Activated naive CD8-positive, alpha-beta T cell treated with anti-CD3 and anti-CD28 coated beads for 36 hours (primary cell): ENCODE results near the gene P2RX3. TPM values are rescaled to one million over a fixed set of nuclear protein-coding genes. Genes with fewer than 3 reads are reported as not detected.
"Not testable (repeated sequence)": the region's sequence is repeated elsewhere in the genome, so short reads cannot be mapped to it uniquely, and the experiment has no call there.

Experiments
- DNase-seq: peaks from one replicate; pipeline ENCODE4 v3.0.0; 2021
- H3K27ac Mint-ChIP-seq: one replicate; pipeline ENCODE4 v1.8.0; 2022; ENCODE audit warnings: mild to moderate bottlenecking, moderate library complexity, mixed read lengths
- H3K27me3 Mint-ChIP-seq: one replicate; pipeline ENCODE4 v1.8.0; 2022; ENCODE audit warnings: mild to moderate bottlenecking, mixed read lengths
- H3K36me3 Mint-ChIP-seq: one replicate; pipeline ENCODE4 v1.8.0; 2021; ENCODE audit warnings: mild to moderate bottlenecking, mixed read lengths
- H3K4me1 Mint-ChIP-seq: one replicate; pipeline ENCODE4 v1.8.0; 2021; ENCODE audit warnings: mixed read lengths
- H3K4me3 Mint-ChIP-seq: one replicate; pipeline ENCODE4 v1.8.0; 2022; ENCODE audit warnings: mild to moderate bottlenecking, moderate library complexity, mixed read lengths
- H3K9me3 Mint-ChIP-seq: one replicate; pipeline ENCODE4 v1.8.0; 2022; ENCODE audit warnings: mixed read lengths
- total RNA-seq, 2 experiments: library from RNA; stranded (reverse); gene quantifications; one replicate each; pipeline ENCODE4 v1.2.3, GENCODE V29; 2021

The P2RX3 gene
- total RNA-seq, 2 experiments from 2014 or later = not detected

DNA sequence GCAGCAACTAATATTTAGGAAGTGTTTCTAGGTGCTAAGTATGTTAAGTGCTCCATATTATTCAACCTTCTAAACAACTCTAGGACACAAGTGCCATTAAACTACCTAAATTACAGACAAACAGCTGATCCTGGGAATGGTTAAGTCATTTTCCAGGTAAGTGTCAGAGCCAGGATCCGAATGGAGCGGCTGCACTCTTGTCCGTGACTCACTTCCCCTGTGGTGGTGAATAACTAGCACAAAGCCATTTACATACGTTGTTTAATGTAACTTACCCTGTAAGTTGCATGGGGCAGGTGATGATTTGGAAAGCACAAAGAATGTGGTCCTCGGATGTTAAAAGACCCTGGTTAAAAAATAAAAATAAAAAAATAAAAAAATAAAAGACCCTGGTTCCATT lies 61.1 kb downstream of the P2RX3 start:
- Mint-ChIP-seq H3K4me1 (peaks cover 3% of the 10 kb centered on the region), H3K4me3 (no peak overlapping the region), H3K9me3 (no peaks in the 10 kb centered on the region), H3K27ac (no peak overlapping the region), H3K27me3 (no peaks in the 10 kb centered on the region), H3K36me3 (peaks cover 12% of the 10 kb centered on the region)
- no peak for DNase-seq

- Mint-ChIP-seq H3K27ac (no peak overlapping the region), H3K36me3 (peaks cover 19% of the 10 kb centered on the region), H3K9me3 (no peaks in the 10 kb centered on the region), H3K4me3 (no peak overlapping the region), H3K27me3 (no peaks in the 10 kb centered on the region), H3K4me1 (peaks cover 8% of the 10 kb centered on the region)
- DNase-seq = no peak
Observed at GRCh38 chr11:57399972-57400578, 61.9 kb downstream of the P2RX3 start.

GRCh38 chr11:57402188-57403002 lies 64.2 kb downstream of the P2RX3 start:
- H3K9me3 Mint-ChIP-seq = no peaks in the 10 kb centered on the region
- H3K27me3 Mint-ChIP-seq = no peaks in the 10 kb centered on the region
- H3K4me1 Mint-ChIP-seq = peaks cover 30% of the 10 kb centered on the region
- no peak overlapping the region for H3K4me3 Mint-ChIP-seq
- H3K36me3 Mint-ChIP-seq = peaks cover 41% of the 10 kb centered on the region
- no peak for DNase-seq
- H3K27ac Mint-ChIP-seq = no peak overlapping the region

GRCh38 chr11:57403003-57403801 lies 65.0 kb downstream of the P2RX3 start:
- not testable (repeated sequence) for DNase-seq, H3K27ac Mint-ChIP-seq, H3K4me3 Mint-ChIP-seq, H3K9me3 Mint-ChIP-seq, H3K27me3 Mint-ChIP-seq
- Mint-ChIP-seq H3K36me3 (peaks cover 49% of the 10 kb centered on the region), H3K4me1 (peaks cover 38% of the 10 kb centered on the region)

GRCh38 chr11:57403802-57404147 lies 65.6 kb downstream of the P2RX3 start:
- Mint-ChIP-seq H3K4me3 (no peak overlapping the region), H3K4me1 (peaks cover 42% of the 10 kb centered on the region), H3K27ac (no peak overlapping the region), H3K27me3 (no peaks in the 10 kb centered on the region), H3K9me3 (no peaks in the 10 kb centered on the region), H3K36me3 (peaks cover 49% of the 10 kb centered on the region)
- DNase-seq = no peak

DNA sequence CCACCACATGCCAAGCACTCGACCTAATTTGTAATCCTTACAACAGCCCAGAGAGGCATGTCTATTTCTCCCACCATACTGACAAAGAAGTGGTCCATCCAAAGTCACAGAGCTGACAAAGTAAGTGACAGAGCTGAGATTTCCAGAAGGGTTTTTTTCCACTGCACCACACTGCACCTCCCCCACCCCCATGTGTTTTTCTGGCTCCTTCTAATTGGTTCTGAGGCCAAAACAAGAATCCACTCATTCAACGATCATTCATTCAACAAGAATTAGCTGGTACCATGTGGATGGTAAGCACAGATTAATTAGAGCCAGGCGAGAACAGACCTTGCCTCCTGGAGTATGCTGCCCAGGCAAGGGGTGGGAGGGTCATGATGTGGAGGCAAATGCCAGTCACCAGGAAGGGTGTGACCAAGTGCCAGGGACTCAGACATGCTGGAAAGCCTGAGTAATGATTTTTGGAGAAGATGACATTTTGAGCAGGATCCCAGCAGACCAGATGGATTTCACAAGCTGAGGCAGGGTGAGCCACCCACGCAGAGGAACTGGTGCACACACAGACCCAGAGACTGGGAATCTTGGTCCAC lies 67.2 kb downstream of the P2RX3 start:
- peak overlapping the region; percentile 44 for H3K4me3 Mint-ChIP-seq
- no peaks in the 10 kb centered on the region for H3K9me3 Mint-ChIP-seq
- peaks cover 64% of the 10 kb centered on the region for H3K36me3 Mint-ChIP-seq
- no peak for DNase-seq
- peak overlapping the region; percentile 92 for H3K27ac Mint-ChIP-seq
- H3K4me1 Mint-ChIP-seq = peaks cover 56% of the 10 kb centered on the region
- H3K27me3 Mint-ChIP-seq = no peaks in the 10 kb centered on the region

DNA sequence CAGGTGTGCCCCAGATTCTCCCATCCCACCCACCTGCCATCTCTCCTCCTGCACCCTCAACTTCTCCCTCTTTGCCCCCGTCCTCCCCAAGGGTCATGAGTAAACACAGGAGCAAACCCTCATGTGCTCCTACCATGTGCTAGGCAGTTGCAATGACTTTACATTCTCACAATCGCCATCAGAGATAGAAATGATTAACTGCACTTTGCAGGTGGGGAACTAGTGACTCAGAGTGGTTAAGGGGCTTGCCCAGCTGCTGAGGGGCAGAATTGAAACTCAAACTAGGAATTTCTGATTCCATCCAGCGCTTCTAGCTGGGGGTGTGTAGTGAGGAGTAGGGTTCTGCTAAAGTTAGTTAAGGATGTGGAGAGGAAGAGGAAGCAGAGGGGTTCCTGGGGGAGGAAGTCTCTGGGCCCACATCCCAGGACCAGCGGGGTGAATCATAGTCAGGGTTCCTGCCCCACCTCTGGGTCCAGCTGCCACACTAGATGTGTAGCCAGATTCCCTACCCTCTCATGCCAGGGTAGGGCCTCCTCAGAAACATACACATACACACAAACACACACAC lies 68.3 kb downstream of the P2RX3 start:
- DNase-seq = peak; percentile 67
- peaks cover 70% of the 10 kb centered on the region for H3K36me3 Mint-ChIP-seq
- H3K4me3 Mint-ChIP-seq = peak overlapping the region; percentile 19
- no peaks in the 10 kb centered on the region for H3K9me3 Mint-ChIP-seq
- H3K27me3 Mint-ChIP-seq = no peaks in the 10 kb centered on the region
- H3K4me1 Mint-ChIP-seq = peaks cover 59% of the 10 kb centered on the region
- peak overlapping the region; percentile 92 for H3K27ac Mint-ChIP-seq

- H3K27me3 Mint-ChIP-seq = no peaks in the 10 kb centered on the region
- peaks cover 75% of the 10 kb centered on the region for H3K36me3 Mint-ChIP-seq
- peaks cover 62% of the 10 kb centered on the region for H3K4me1 Mint-ChIP-seq
- H3K9me3 Mint-ChIP-seq = no peaks in the 10 kb centered on the region
- H3K27ac Mint-ChIP-seq = peak overlapping the region; percentile 92
- no peak for DNase-seq
- no peak overlapping the region for H3K4me3 Mint-ChIP-seq
Observed at GRCh38 chr11:57407010-57407920, 69.1 kb downstream of the P2RX3 start.

DNA sequence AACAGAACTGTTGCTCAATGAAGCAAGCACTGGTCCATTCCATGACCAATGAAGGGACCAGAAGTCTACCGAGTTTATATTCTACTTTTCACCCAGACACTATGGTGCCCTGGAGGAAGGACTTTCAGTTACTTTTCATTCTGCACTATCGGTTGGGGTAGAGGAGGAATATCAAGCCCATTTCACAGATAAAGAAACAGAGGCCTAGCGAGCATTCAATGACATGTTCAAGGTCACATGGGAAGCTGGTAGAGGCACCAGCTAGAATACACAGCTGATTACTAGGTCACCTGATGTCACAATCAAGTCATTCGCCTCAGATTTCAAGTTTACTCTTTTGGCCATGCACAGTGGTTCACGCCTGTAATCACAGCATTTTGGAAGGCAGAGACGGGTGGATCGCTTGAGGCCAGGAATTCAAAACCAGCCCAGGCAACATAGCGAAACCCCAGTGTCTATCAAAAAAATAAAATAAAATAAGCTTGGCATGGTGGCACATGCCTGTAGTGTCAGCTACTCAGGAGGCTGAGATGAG lies 69.9 kb downstream of the P2RX3 start:
- Mint-ChIP-seq H3K36me3 (peaks cover 73% of the 10 kb centered on the region), H3K4me3 (no peak overlapping the region), H3K4me1 (peaks cover 62% of the 10 kb centered on the region), H3K27ac (peak overlapping the region; percentile 92), H3K9me3 (no peaks in the 10 kb centered on the region), H3K27me3 (no peaks in the 10 kb centered on the region)
- no peak for DNase-seq

DNA sequence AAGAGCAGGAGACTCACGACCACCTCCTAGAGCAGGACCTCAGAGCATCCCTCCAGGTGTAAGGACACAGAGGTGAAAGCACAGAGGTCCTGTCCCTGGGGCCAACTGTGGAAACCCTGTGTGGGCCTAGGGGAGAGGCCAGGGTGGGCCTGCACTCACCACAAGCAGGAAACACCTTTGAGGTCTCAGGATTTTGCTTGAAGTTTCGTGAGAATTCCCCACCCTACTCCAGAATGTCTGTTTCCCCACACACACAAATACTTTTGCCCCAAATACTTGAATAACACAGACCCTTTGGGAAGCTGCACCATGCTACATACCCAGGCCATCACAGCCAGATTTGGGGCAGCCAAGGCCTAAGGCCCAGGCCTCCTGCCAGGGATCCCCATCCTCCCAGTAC lies 70.6 kb downstream of the P2RX3 start:
- H3K27ac Mint-ChIP-seq = peak overlapping the region; percentile 92
- H3K9me3 Mint-ChIP-seq = no peaks in the 10 kb centered on the region
- H3K4me1 Mint-ChIP-seq = peaks cover 68% of the 10 kb centered on the region

DNA sequence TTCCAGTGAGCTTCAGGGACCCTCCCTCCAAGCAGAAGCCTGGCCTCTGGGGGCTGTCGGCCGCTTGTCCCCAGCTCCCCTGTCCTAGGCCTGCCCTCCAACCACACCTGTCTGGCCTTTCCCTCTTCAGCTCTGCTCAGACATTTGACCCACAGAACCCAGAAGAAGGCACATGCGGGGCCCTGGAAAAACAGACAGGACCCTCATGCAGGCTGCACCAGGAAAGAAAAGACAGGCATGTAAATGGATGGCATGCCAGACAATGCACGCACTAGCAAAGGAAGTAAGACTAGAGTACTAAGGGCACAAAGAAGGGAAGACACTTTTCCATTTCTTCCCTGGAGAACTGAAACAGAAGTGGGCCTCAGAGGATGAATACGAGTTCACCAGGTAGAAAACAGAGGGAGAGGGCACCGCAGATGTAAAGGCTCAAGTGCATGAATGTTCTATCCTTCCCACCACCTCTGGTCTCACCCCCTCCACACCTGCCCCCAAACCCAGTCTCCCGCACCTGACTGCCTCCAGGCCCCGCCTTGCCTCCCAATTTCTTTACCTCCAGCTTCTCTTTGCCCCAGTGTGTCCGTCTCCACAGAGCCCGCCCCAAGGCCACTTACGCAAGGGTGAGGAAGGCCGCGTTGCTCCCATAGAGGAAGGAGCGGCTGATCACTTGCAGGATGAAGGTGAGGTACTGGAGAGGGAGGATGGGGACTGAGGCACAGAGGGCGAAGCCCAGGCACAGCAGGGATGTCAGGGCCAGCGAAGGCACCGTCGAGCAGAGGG lies 71.4 kb downstream of the P2RX3 start:
- Mint-ChIP-seq H3K4me1 (peaks cover 68% of the 10 kb centered on the region), H3K36me3 (peaks cover 79% of the 10 kb centered on the region), H3K27me3 (no peaks in the 10 kb centered on the region), H3K27ac (peak overlapping the region; percentile 92), H3K9me3 (no peaks in the 10 kb centered on the region), H3K4me3 (no peak overlapping the region)
- no peak for DNase-seq

More for the DNA sequence above, 70.6 kb downstream of the P2RX3 start:
- H3K4me3 Mint-ChIP-seq = no peak overlapping the region
- no peaks in the 10 kb centered on the region for H3K27me3 Mint-ChIP-seq
- no peak for DNase-seq
- peaks cover 76% of the 10 kb centered on the region for H3K36me3 Mint-ChIP-seq

DNA sequence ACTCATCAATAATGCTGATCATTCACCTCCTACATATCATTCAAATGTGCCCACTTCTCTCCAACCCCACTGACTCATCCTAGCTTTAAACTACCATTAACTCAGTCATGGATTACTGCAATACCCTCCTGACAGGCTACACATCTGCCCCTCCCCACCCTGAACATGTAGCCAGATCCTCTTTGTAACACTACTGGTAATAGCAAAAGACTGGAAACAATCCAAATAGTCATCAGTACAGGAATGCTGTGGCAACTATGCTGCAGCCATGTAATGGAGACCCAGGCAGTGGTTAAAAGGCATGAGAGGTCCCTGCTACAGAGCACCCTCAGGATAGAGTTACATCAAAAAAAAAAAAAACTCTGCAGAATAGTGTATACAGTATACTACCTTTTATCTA lies 72.1 kb downstream of the P2RX3 start:
- H3K4me1 Mint-ChIP-seq = peaks cover 70% of the 10 kb centered on the region

GRCh38 chr11:57413681-57414080 lies 75.5 kb downstream of the P2RX3 start:
- Mint-ChIP-seq H3K36me3 (peaks cover 80% of the 10 kb centered on the region), H3K9me3 (no peaks in the 10 kb centered on the region), H3K4me3 (peak overlapping the region; percentile 6), H3K27me3 (no peaks in the 10 kb centered on the region), H3K4me1 (peaks cover 59% of the 10 kb centered on the region), H3K27ac (peak overlapping the region; percentile 10)
- DNase-seq = no peak

More for the DNA sequence above, 72.1 kb downstream of the P2RX3 start:
- Mint-ChIP-seq H3K4me3 (no peak overlapping the region), H3K36me3 (peaks cover 80% of the 10 kb centered on the region), H3K27ac (peak overlapping the region; percentile 67), H3K9me3 (no peaks in the 10 kb centered on the region), H3K27me3 (no peaks in the 10 kb centered on the region)
- no peak for DNase-seq
